Nucleus accumbens (tissue), 56 donors: ENCODE measurements around the gene MYO5A.
"Not testable (repeated sequence)": the region's sequence is repeated elsewhere in the genome, so short reads cannot be mapped to it uniquely, and the experiment has no call there.

Experiments used
- DNase-seq, 56 donors: peaks; one replicate each; lab custom pipeline; 2025; lab: John Stamatoyannopoulos, UW

Gene MYO5A

GRCh38 chr15:52424856-52425431 lies 103.7 kb downstream of the MYO5A start:
- DNase-seq = no peak

GRCh38 chr15:52423852-52424251 lies 104.8 kb downstream of the MYO5A start:
- no peak for DNase-seq

DNA sequence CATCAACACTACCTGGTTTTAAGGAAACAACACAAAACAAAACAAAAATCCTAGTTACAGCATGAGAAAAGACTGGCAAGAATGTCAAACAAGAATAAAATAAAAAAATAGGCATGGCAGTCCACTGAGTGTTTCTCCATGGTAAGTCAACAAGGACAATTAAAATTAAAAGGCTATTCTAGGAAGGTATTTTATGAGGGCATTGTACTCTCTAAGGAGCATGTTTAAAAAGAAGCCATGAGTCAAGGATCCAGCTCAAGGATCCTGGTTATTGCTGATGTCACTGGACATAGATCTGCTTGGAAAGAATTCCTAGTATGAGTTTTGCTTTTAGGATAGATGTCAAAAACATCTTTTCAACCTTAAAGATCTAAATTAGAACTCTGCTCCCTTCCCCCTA lies 106.7 kb downstream of the MYO5A start:
- DNase-seq = no peak

GRCh38 chr15:52421029-52421428 lies 107.7 kb downstream of the MYO5A start:
- no peak for DNase-seq

GRCh38 chr15:52419494-52419893 lies 109.2 kb downstream of the MYO5A start:
- no peak for DNase-seq

GRCh38 chr15:52417957-52418356 lies 110.7 kb downstream of the MYO5A start:
- DNase-seq = no peak

- DNase-seq = no peak
These were observed 111.2 kb downstream of the MYO5A start for GRCh38 chr15:52417521-52417920.

- DNase-seq = not testable (repeated sequence)
These were observed 112.1 kb downstream of the MYO5A start for GRCh38 chr15:52416566-52416965.

DNA sequence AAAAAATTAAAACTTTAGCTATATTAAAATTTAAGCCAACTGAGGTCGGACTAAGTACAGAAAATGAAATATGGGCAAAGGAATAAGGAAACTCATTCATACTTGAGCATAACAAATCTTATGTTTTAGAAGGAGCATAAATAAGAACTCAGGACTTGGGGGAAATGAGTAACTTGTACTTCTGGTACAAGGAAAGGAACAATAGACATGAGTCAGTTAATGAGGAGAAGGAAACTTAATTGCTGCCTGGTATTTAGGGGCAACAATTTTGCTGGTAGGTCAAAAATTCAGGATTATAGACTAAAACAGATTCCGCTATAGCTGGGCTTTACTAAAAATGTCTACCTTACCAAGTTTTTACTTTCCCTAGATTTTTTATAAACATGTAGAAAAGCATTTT lies 113.1 kb downstream of the MYO5A start:
- DNase-seq = no peak

- DNase-seq = no peak
These were observed 113.7 kb downstream of the MYO5A start for GRCh38 chr15:52414936-52415335.

DNA sequence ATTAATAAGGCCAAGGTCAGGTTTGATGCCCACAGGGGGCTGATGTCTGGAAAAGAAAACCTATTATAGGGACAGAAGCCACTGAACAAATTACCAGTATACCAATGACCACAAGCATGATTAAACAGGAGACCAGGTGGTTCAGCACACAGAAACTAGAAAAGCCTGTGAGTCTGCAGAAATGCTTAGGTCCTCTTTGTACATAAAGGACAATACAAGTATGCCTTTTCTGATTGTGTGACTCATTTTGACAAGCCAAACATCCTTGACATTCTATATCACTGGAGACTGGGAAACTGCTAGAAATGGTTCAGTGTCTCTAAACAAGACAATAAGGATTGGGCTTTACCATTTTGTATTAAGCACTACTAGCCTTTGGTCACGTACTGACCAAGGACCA lies 119.9 kb downstream of the MYO5A start:
- DNase-seq = no peak

DNA sequence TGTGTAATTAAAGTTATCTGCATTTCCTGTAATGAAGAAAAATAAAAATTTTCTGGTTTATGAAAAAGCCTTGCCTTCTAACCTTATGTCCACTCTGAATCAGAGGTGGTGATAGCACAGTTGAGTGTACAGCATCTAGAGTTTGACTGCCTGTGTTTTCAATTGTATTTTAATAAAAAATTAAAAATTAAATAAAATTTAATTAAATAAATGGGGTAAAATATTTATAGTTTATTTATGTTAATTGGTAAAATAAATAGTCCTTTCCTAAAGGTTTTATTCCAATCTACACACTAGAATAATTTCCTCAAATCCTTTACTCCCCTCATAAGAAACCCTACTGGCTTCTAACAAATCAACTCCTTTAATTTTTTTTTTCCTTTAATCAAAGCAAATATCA lies 121.3 kb downstream of the MYO5A start:
- DNase-seq = no peak

- DNase-seq = no peak
These were observed 122.1 kb downstream of the MYO5A start for GRCh38 chr15:52406601-52407000.

DNA sequence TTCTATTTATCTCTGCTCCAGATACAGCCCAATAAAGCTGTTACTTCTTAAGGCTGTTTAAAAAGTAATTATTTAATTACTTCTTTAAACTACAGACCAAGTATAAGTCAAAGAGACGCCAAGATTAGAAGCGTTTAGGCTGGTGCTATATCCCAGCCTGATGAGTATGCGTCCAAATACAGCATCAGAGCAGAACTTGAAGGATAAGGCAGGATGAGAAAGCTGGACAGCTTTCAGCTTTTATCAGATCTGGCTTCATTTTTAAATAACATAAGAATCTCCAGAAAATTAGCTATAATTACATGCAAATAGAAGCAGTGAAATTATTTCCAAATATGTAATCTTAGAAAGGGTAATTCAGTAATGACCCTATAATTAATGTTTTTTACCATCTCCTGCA lies 122.8 kb downstream of the MYO5A start:
- DNase-seq = no peak

- DNase-seq = no peak
These were observed 131.6 kb downstream of the MYO5A start for GRCh38 chr15:52397118-52397517.

DNA sequence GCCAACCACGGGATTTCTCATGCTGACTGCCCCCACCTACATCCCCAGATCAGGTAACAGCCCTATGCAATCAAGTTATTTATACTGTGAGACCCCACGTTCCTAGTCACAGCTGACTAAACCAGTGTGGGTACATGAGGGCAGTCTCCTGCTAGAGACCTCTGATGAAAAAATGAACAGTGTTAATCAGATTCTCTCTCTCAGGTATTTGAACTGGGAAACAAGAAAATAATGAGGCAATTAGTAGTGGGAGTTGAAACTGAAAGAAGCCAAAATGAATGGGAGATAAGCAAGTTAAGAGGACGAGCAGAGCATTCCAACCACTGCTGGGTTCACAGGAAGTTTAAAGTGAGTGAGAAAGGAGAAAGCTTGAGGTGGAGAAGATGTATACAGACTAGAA lies 134.6 kb downstream of the MYO5A start:
- no peak for DNase-seq

- no peak for DNase-seq
These were observed 136.5 kb downstream of the MYO5A start for GRCh38 chr15:52392008-52392687.

GRCh38 chr15:52391069-52391468 lies 137.6 kb downstream of the MYO5A start:
- no peak for DNase-seq

GRCh38 chr15:52385670-52386069 lies 143.0 kb downstream of the MYO5A start:
- no peak for DNase-seq

DNA sequence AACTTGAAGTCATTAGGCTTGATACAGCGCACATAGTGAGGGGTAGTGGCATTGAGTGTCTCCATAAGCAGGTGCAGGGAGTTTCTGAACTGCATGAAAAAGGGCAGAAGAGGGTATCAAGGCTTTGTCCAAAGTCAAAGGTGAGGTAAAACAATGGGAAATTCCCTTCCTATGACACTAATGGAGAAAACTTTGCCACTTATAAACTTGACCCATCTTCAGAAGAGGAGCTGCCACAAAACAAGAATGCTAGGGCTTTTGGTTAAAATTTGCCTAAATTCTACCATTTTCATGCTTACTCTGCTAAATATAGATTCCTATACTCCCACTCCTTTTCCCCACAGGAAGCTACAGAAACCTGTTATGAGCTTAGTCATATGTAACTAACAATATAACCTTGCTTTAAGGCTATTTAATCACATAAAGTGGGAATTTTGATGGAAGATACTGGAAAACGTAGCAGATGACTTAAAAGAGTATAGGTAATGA lies 145.5 kb downstream of the MYO5A start:
- no peak for DNase-seq

DNA sequence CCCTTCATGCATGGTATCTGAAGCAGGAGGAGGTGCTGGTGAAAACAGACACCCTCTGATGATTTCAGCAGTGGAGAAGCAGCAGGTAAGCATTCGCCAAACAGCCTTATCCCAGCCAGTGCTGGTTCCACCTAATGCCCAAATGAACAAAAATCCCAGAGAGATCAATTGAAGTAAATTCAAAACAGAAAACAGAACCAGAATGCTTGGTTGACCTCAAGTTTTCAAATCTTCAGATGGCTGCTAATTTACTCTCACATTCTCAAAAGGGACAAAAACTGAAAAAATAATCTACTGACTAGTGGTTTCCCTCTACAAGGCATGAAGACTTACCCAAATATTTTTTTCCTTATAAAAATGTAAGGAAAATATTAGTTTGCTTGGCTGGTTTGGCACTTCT lies 146.0 kb downstream of the MYO5A start:
- DNase-seq = no peak

GRCh38 chr15:52379395-52380106 lies 149.1 kb downstream of the MYO5A start:
- no peak for DNase-seq
